Measurements from ENCODE around the gene SHISA2. TPM values are rescaled to one million over a fixed set of nuclear protein-coding genes. Genes with fewer than 3 reads are reported as not detected.
"Not testable (repeated sequence)": the region's sequence is repeated elsewhere in the genome, so short reads cannot be mapped to it uniquely, and the experiment has no call there.

SHISA2 gene
- 0.48 TPM for total RNA-seq (ENCODE audit: insufficient read depth, low replicate concordance)

DNA sequence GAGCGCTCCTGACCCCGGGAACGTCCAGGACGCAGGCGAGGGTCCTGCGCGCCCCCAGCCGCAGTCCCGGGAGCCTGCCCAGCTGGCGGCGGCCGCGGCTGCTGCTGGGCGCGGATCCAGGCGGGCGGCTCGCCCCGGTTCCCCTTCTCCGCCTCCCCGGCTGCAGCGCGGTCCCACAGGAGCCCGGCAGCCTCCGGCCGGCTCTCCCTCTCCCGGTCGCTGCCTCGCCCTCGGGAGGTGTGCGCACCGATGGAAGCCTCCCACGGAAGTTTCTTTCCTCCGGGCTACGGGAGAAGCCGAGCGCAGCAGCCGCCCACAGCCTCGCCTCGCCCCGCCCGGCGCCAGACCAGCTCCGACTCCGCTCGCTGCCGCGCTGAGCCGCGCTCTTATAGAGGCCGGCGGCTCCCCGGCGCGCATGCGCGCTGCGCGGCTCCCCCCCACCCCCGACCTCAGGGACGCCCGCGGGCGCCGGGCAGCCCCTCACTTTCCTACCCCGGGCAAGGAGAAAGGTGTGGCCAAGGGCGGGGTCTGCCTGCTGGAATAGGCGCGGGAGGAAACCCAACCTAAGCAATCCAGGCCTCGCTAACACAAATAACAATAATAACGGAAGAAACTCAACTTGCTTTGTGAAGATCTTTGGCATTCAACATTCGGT, at the start of gene SHISA2:
Gene SHISA2, minus strand, starts transcription at position 360 of the 655 bp plus-strand sequence. CDS start 1,041 bp downstream, outside the sequence.
- DNase-seq (ENCODE audit: low spot score) = peak; percentile 64

DNA sequence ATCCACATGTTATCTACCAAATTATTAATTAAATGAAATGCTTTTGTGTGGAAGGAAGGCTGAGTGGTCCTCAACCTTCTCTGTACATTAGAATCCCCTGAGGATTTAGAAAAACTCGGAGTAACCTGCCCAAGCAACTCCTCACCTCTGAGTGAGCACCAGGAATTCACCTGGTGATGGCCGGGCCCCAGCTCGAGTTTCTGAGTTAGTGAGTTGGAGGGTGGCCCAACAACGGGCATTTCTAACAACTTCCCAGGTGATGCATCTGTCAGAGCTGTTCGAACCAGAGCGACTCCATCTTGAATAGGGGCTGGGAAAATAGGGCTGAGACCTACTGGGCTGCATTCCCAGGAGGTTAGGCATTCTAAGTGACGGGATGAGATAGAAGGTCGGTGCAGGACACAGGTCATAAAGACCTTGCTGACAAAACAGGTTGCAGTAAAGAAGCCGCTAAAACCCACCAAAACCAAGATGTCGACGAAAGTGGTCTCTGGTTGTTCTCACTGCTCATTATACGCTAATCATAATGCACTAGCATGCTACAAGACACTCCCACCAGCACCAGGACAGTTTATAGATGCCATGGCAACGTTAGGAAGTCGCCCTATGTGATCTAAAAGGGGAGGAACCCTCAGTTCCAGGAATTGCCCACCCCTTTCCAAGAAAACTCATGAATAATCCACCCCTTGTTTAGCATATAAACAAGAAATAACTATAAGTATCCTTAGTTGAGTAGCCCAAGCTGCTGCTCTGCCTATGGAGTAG, 44.2 kb upstream of the SHISA2 start:
- DNase-seq (ENCODE audit: low spot score) = no peak

DNA sequence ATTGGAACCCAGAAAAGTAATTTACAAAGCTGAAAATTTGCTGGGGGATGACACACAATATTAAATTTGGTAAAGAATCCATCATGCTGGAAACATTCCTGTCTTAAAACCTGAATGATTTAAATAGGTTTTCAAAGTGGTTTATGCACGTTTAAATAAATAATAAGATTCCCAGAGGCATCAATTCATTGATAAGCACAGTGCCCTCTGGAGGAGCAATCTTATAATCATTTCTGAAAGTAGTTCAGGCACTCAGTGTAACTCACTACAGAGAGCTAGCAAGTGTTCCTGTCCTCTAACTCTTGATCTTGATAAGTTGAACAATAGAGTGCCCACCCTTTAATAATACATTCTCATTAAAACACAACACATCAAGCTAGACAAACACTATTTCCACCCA, 43.5 kb upstream of the SHISA2 start:
- no peak for DNase-seq (ENCODE audit: low spot score)

GRCh38 chr13:26076821-26077220, 25.0 kb upstream of the SHISA2 start:
- not testable (repeated sequence) for DNase-seq (ENCODE audit: low spot score)

- peak; percentile 14 for DNase-seq (ENCODE audit: low spot score)
These were observed 23.7 kb upstream of the SHISA2 start for GRCh38 chr13:26075498-26075897.

GRCh38 chr13:26074706-26075105, 22.9 kb upstream of the SHISA2 start:
- peak; percentile 18 for DNase-seq (ENCODE audit: low spot score)

GRCh38 chr13:26072335-26072734, 20.5 kb upstream of the SHISA2 start:
- not testable (repeated sequence) for DNase-seq (ENCODE audit: low spot score)

DNA sequence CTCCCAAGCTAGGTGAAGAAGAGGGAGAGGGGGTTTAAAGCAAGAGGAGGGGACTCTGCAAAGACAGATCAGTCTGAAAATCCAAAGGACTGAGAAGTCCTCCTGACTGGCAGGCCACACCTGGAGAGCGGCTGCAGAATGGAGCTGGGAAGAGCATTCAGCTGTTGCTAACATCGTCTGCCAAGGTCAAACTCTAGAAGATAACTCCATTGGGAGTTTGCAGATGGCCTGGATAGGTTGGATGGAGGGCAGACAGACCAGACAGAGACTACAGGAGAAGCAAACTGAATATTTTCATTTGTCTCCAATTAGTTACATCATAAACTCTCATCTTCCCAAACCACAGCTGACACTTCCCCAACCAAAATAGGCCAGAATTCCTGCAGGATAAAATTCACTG, 19.9 kb upstream of the SHISA2 start:
- DNase-seq (ENCODE audit: low spot score) = no peak

GRCh38 chr13:26069642-26070041, 17.8 kb upstream of the SHISA2 start:
- not testable (repeated sequence) for DNase-seq (ENCODE audit: low spot score)

DNA sequence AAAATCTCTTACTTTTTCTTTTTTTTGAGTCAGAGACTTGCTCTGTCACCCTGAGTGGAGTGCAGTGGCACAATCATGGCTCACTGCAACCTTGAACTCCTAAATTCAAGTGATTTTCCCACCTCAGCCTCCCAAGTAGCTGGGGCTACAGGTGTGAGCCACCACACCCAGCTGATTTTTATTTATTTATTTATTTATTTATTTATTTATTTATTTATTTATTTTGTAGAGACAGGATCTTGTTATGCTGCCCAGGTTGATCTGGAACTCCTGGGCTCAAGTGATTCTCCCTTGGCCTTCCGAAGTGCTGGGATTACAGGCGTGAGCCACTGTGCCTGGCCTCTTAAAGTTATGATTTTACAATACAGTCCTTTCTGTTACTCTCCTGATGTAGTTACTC, 16.6 kb upstream of the SHISA2 start:
- DNase-seq (ENCODE audit: low spot score) = not testable (repeated sequence)

- no peak for DNase-seq (ENCODE audit: low spot score)
These were observed 15.8 kb upstream of the SHISA2 start for GRCh38 chr13:26067601-26068000.

DNA sequence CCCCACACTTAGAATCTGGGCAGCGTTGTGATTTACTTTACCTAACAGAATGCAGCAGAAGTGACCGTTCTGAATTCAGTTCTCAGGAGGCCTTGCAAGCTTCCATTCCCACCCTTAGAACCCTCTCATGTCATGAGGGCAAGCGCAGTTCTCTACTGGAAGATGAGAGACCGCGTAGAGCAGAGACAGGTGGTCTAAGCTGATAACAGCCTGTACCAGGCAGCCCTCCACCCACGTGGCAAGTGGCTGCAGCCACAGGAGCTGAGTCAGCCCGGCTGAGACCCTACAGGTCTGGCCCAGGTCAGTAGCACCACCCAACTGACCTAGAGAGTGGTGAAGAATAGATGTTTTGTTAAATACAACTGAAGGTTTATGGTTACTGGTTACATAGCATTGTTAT, 14.7 kb upstream of the SHISA2 start:
- not testable (repeated sequence) for DNase-seq (ENCODE audit: low spot score)

DNA sequence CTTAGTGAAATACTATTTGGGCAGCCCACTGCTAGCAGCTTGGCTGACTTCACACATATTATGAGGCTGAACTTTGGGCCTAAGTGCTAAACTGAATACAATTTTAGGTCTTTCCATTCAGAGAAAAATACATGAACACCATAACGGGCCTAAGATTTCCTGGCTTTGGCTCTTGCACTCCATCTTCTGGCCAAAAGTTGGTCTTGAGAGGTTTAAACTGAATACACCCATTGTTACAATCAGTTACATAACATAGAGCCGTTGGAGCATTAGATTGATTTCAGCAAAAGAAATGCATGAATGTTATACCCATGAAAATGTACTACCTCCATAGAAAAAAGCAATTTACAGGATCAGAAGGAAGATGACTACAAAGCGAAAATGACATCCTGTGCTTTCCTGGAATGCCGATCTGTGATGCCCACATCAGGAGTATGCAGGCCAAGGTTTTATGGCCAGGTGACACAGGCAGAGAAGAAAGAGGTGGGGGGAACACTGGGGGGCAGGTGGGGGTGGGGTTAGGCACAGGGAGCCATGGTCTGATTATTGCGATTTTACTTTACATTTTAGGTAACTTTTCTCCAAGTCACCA, 11.1 kb upstream of the SHISA2 start:
- DNase-seq (ENCODE audit: low spot score) = peak; percentile 68

- DNase-seq (ENCODE audit: low spot score) = peak; percentile 39
These were observed 10.1 kb upstream of the SHISA2 start for GRCh38 chr13:26061947-26062346.

- DNase-seq (ENCODE audit: low spot score) = no peak
These were observed 9.4 kb upstream of the SHISA2 start for GRCh38 chr13:26061256-26061655.

DNA sequence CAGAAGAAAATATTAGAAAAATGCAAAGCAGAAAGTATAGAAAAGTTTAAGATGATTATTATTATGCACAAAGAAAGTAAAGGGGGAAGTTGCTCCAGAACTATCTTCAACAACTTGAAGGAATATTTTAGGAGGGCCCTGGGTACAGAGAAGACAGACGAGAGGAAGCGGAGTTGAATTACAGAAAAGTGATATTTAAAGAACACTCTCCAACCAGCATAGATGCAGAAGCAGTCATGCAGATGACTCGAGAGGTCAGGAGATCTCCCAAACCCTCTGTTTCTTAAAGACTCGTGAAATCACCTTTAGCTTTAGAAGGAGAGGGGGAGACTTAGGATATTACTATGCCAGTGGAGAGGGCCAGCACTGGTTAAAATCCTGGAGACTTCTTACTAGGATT, 8.5 kb upstream of the SHISA2 start:
- DNase-seq (ENCODE audit: low spot score) = no peak

- no peak for DNase-seq (ENCODE audit: low spot score)
These were observed 6.9 kb upstream of the SHISA2 start for GRCh38 chr13:26058704-26059103.

GRCh38 chr13:26054896-26055295, 3.1 kb upstream of the SHISA2 start:
- DNase-seq (ENCODE audit: low spot score) = no peak

GRCh38 chr13:26053418-26053980, 1.7 kb upstream of the SHISA2 start:
- DNase-seq (ENCODE audit: low spot score) = peak; percentile 64

GRCh38 chr13:26052337-26052736, 521 bp upstream of the SHISA2 start:
- no peak for DNase-seq (ENCODE audit: low spot score)

DNA sequence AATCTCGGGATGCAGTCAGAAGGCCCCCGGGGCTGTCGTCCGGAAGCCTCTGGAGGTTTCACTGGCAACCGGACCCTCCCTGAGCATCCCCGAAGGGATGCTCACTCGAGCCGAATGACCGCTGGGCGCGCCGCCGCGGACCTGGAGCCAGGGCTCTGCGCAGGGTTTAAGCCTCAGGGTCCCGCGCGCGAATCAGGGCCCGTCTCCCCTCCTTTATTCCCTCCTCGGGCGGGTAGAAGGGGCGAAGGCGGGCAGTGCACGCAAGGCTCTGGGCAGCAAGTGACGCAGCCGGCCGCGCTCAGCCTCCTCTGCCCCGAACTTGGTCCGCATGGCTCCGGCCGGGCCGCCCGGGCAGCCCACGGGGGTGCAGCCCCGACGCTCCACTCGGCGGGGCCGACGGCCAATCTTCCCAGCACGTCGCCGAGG, 572 bp downstream of the SHISA2 start:
- no peak for DNase-seq (ENCODE audit: low spot score)

- DNase-seq (ENCODE audit: low spot score) = no peak
These were observed 1.1 kb downstream of the SHISA2 start for GRCh38 chr13:26050568-26051230.
